ENCODE data around the gene DNM3.

GRCh38 chr1:172085317-172085716, 244.0 kb downstream of the DNM3 start:
- no peak for TF ChIP-seq CTCF (IDR thresholded peaks at IDR 0.05)
- TF ChIP-seq EZH2 (IDR thresholded peaks at IDR 0.05; ENCODE audit: borderline replicate concordance, insufficient read depth, low read depth, low read length, poor library complexity, severe bottlenecking) = no peak
